Anterior cingulate cortex (tissue), 58 donors: Measurements from ENCODE around the gene VKORC1.

ENCODE experiments used
- DNase-seq, 58 donors: peaks; one replicate each; lab custom pipeline; 2025; lab: John Stamatoyannopoulos, UW

The VKORC1 gene

GRCh38 chr16:31084584-31085302 is 9.9 kb downstream of the VKORC1 start:
- no peak for DNase-seq

- no peak for DNase-seq
Measured at GRCh38 chr16:31083981-31084380, 10.6 kb downstream of the VKORC1 start.

GRCh38 chr16:31083556-31083955 is 11.0 kb downstream of the VKORC1 start:
- no peak for DNase-seq

GRCh38 chr16:31083081-31083480 is 11.5 kb downstream of the VKORC1 start:
- DNase-seq = no peak

GRCh38 chr16:31082368-31083045 is 12.1 kb downstream of the VKORC1 start:
- no peak for DNase-seq

GRCh38 chr16:31081428-31082351 is 12.9 kb downstream of the VKORC1 start:
- DNase-seq = peak in 16 of 58 donors; percentile 10 to 38 (median 18)

GRCh38 chr16:31080756-31081419 is 13.7 kb downstream of the VKORC1 start:
- DNase-seq = no peak

GRCh38 chr16:31080035-31080629 is 14.5 kb downstream of the VKORC1 start:
- DNase-seq = no peak

- DNase-seq = no peak
Measured at GRCh38 chr16:31079342-31079944, 15.2 kb downstream of the VKORC1 start.

- DNase-seq = no peak
Measured at GRCh38 chr16:31078597-31079341, 15.8 kb downstream of the VKORC1 start.

- no peak for DNase-seq
Measured at GRCh38 chr16:31077592-31078396, 16.8 kb downstream of the VKORC1 start.

GRCh38 chr16:31077024-31077423 is 17.6 kb downstream of the VKORC1 start:
- DNase-seq = no peak

GRCh38 chr16:31076319-31076718 is 18.3 kb downstream of the VKORC1 start:
- no peak for DNase-seq

- no peak for DNase-seq
Measured at GRCh38 chr16:31074814-31075183, 19.8 kb downstream of the VKORC1 start.

GRCh38 chr16:31073970-31074813 is 20.4 kb downstream of the VKORC1 start, which contains the start of the genes ZNF646 and ZNF668:
ZNF646 (plus strand) TSS chr16:31074422; CDS start chr16:31076325, 1,903 bp downstream.
ZNF668 (minus strand) TSS chr16:31074240; CDS start chr16:31064459, 9,781 bp downstream.
- DNase-seq = peak; percentile 80 to 99 (median 98)

- DNase-seq = peak; percentile 56 to 96 (median 88)
Measured at GRCh38 chr16:31073142-31073969, 21.2 kb downstream of the VKORC1 start.
